B cell (primary cell): Measurements from ENCODE around the gene FAF2. TPM values are rescaled to one million over a fixed set of nuclear protein-coding genes. Genes with fewer than 3 reads are reported as not detected.

ENCODE experiments used
- ATAC-seq: fragments of 200-7000 bp; cut with Tn5 transposase; one replicate; pipeline ENCODE4 v1.10.0; 2021; ENCODE audit warnings: low read depth, mild to moderate bottlenecking, moderate number of reproducible peaks, moderate library complexity
- CTCF ChIA-PET: fragments of 350-600 bp; sonication (Branson Sonifier 250); formaldehyde crosslinking; loops from one replicate; lab custom pipeline; 2021; ENCODE audit warnings: antibody characterized with exemption, inconsistent platforms; lab: Charles Lee
- POLR2A ChIA-PET: fragments of 350-600 bp; sonication (Branson Sonifier 250); formaldehyde crosslinking; loops from one replicate; lab custom pipeline; 2021; ENCODE audit warnings: antibody characterized with exemption; lab: Charles Lee
- DNase-seq: peaks from one replicate; pipeline ENCODE4 v3.0.0; 2013
- H2AFZ ChIP-seq: 2 replicates; pipeline ENCODE4 v1.6.1; 2012; ENCODE audit warnings: mild to moderate bottlenecking, low read depth, low read length; ENCODE audit not compliant: insufficient read depth, poor library complexity, severe bottlenecking
- H3K27ac ChIP-seq, 2 donors: 1 replicate in 1 of 2; 2 replicates in 1 of 2; pipeline ENCODE4 v1.5.1; 2012 to 2013; ENCODE audit warnings: low read length in 2 of 2, mild to moderate bottlenecking in 2 of 2, moderate library complexity in 1 of 2
- H3K27me3 ChIP-seq, 4 experiments: fragments of 200-600 bp in 1 of 4; sonication (generic) in 1 of 4; replicated peaks in 1 of 4; 1 replicate in 2 of 4; 2 replicates in 2 of 4; pipeline versions ENCODE4 v1.6.1 to v1.7.0; 2013 to 2016; ENCODE audit warnings: low read length in 3 of 4, mild to moderate bottlenecking in 2 of 4, mixed read lengths in 1 of 4, moderate library complexity in 1 of 4; ENCODE audit not compliant: insufficient read depth in 4 of 4, control insufficient read depth in 3 of 4; ENCODE audit errors: control extremely low read depth in 1 of 4
- H3K36me3 ChIP-seq, 2 experiments: replicated peaks in 1 of 2; 1 replicate in 1 of 2; 2 replicates in 1 of 2; pipeline versions ENCODE4 v1.6.1 to v1.7.1; 2013; ENCODE audit warnings: low read length in 1 of 2; ENCODE audit not compliant: insufficient read depth in 2 of 2, control insufficient read depth in 1 of 2; ENCODE audit errors: control extremely low read depth in 1 of 2, extremely low read depth in 1 of 2
- H3K4me1 ChIP-seq, 2 donors: fragments of 200-600 bp in 1 of 2; sonication (generic) in 1 of 2; 1 replicate in 1 of 2; 2 replicates in 1 of 2; pipeline versions ENCODE4 v1.5.1 to v1.6.1; 2013 to 2017; ENCODE audit warnings: low read length in 2 of 2; ENCODE audit not compliant: control insufficient read depth in 2 of 2, insufficient read depth in 2 of 2
- H3K4me2 ChIP-seq: replicated peaks from 2 replicates; pipeline ENCODE3; 2012; ENCODE audit warnings: mild to moderate bottlenecking, low read depth, low read length; ENCODE audit not compliant: poor library complexity, severe bottlenecking
- H3K4me3 ChIP-seq, 5 experiments: fragments of 200-600 bp in 1 of 5; sonication (generic) in 1 of 5; 1 replicate in 3 of 5; 2 replicates in 2 of 5; pipeline versions ENCODE4 v1.5.1 to v1.7.0; 2011 to 2016; ENCODE audit warnings: low read length in 4 of 5, mild to moderate bottlenecking in 4 of 5, low read depth in 2 of 5, control low read depth in 1 of 5, moderate library complexity in 1 of 5; ENCODE audit not compliant: insufficient read depth in 1 of 5; ENCODE audit errors: control extremely low read depth in 1 of 5, extremely low read depth in 1 of 5
- H3K79me2 ChIP-seq: fragments of 200-600 bp; sonication (generic); one replicate; pipeline ENCODE4 v1.6.0; 2016; ENCODE audit warnings: low read length; ENCODE audit not compliant: control insufficient read depth, insufficient read depth
- H3K9ac ChIP-seq: fragments of 200-600 bp; sonication (generic); 2 replicates; pipeline ENCODE4 v1.6.1; 2017; ENCODE audit warnings: mild to moderate bottlenecking, low read length, moderate library complexity
- H3K9me3 ChIP-seq, 3 donors: one replicate each; pipeline versions ENCODE4 v1.6.1 to v1.7.1; 2013; ENCODE audit warnings: low read length in 2 of 3; ENCODE audit not compliant: control insufficient read depth in 2 of 3, insufficient read depth in 1 of 3; ENCODE audit errors: control extremely low read depth in 1 of 3
- H4K20me1 ChIP-seq: 2 replicates; pipeline ENCODE4 v1.6.0; 2012; ENCODE audit warnings: mild to moderate bottlenecking, low read length; ENCODE audit not compliant: insufficient read depth, control insufficient read depth, poor library complexity, severe bottlenecking
- H3K27ac Mint-ChIP-seq: one replicate; pipeline ENCODE4 v1.8.0; 2021; ENCODE audit warnings: mixed read lengths
- H3K27me3 Mint-ChIP-seq: one replicate; pipeline ENCODE4 v1.8.0; 2021; ENCODE audit warnings: mixed read lengths
- H3K4me1 Mint-ChIP-seq: one replicate; pipeline ENCODE4 v1.8.0; 2021; ENCODE audit warnings: mixed read lengths
- H3K4me3 Mint-ChIP-seq: one replicate; pipeline ENCODE4 v1.8.0; 2021; ENCODE audit warnings: mixed read lengths
- H3K9me3 Mint-ChIP-seq: one replicate; pipeline ENCODE4 v1.8.0; 2022; ENCODE audit warnings: mixed read lengths; ENCODE audit not compliant: insufficient read depth
- CTCF ChIP-seq: fragments of 200-600 bp; IDR thresholded peaks from one replicate; pipeline ENCODE4 v1.8.0; 2022; ENCODE audit warnings: antibody characterized with exemption, mild to moderate bottlenecking
- EZH2 ChIP-seq: IDR thresholded peaks from 2 replicates; pipeline ENCODE4 v1.6.1; 2012; ENCODE audit warnings: borderline replicate concordance, low read depth, mild to moderate bottlenecking, moderate library complexity, low read length; ENCODE audit not compliant: insufficient read depth, poor library complexity, severe bottlenecking
- WGBS: methylation state at CpG from one replicate; pipeline ENCODE4 v1.1.5; 2013; ENCODE audit warnings: missing lambda C conversion rate; ENCODE audit not compliant: insufficient coverage; 5-methylcytosine and 5-hydroxymethylcytosine counted together
- intact Hi-C: fragments of 100-400 bp; cut with micrococcal nuclease; formaldehyde crosslinking; loops from one replicate; pipeline ENCODE4 v1.10.0; 2022
- polyA plus RNA-seq: library from polyadenylated mRNA; depleted of rRNA; stranded (reverse); fragments of >200 nt; gene quantifications from 2 replicates; pipeline ENCODE4 v1.2.3, GENCODE V29; 2012
- total RNA-seq, 2 donors: library from RNA; stranded (reverse); fragments of 120-200 nt in 1 of 2; gene quantifications; 1 replicate in 1 of 2; 2 replicates in 1 of 2; pipeline versions ENCODE4 v1.2.3 to v1.2.4, GENCODE V29; 2013 to 2022

FAF2 gene
- total and polyA plus RNA-seq, 2 donors (not counting 1 experiment from before 2014, with no cell fraction given): 10.9 to 35.1 TPM

DNA sequence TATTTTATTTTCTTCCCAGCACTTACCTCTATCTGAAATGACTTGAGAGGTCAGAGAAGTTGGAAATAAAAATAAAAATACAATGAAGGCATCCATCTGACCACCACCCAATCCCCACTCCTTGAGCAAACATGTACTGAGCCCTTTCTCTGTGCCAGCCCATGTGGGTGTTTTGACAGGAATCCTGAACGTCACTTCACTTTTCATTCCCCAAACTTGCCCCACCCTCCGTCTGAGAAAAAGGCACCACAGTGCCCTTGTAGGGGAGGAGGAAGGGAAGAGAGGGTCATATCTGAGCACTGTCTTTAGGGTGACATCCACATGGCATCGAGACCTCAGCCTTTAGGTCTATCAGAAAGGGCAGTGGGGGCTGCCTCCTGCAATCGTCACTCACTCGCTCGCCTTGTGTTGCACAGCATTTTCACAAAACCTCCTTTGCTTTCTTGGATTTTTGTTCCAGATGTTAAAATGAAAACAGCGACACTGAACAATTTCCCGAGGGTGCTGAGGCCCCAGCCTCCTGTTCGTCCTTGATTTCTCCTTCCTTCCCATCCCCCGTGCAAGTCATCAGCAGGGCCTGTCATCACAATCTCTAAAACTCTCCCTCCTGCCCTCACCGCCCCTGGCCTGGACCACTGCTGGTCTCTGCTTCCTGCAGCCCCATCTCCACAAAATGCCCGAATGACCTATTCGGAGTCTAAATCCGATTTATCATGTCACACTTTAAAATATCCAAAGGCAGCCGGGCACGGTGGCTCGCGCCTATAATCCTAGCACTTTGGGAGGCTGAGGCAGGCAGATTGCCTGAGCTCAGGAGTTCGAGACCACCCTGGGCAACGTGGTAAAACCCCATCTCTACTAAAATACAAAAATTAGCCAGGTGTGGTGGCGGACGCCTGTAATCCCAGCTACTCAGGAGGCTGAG, 46.6 kb upstream of the FAF2 start:
- DNase-seq: no peak
- no peak for ATAC-seq
- Histone ChIP-seq H4K20me1 (no peaks in the 10 kb centered on the region), H2AFZ (no peak overlapping the region), H3K4me3 (no peak overlapping the region), H3K27ac (no peak overlapping the region), H3K36me3 (peaks cover 1 to 7% of the 10 kb centered on the region in 2 experiments), H3K9ac (no peak overlapping the region), H3K9me3 (no peaks in the 10 kb centered on the region), H3K4me1 (no peaks in the 10 kb centered on the region), H3K79me2 (no peaks in the 10 kb centered on the region), H3K27me3 (no peaks in the 10 kb centered on the region), H3K4me2 (no peak overlapping the region)
- ChIA-PET POLR2A (no interaction called here), CTCF (no interaction called here)
- WGBS: 97% methylated on average over 18 of the region's 22 CpGs
- H3K27ac Mint-ChIP-seq: no peak overlapping the region
- intact Hi-C loops: no loop called here
- H3K4me1 Mint-ChIP-seq: no peaks in the 10 kb centered on the region
- TF ChIP-seq EZH2 (no peak), CTCF (no peak)
- no peaks in the 10 kb centered on the region for H3K27me3 Mint-ChIP-seq
- no peak overlapping the region for H3K4me3 Mint-ChIP-seq
- no peaks in the 10 kb centered on the region for H3K9me3 Mint-ChIP-seq
